Prostate gland (tissue), 2 donors: Measurements from ENCODE around the gene GRN.

Source experiments
- POLR2A ChIP-seq: fragments of 450-650 bp; IDR thresholded peaks from one replicate; pipeline ENCODE4 v1.6.1; 2016; ENCODE audit warnings: antibody characterized with exemption, mild to moderate bottlenecking
- TF ChIP-seq, protein P1 (sequence below), 4 experiments: fragments of 200-600 bp in 2 of 4; fragments of 450-650 bp in 2 of 4; sonication (generic) in 2 of 4; IDR thresholded peaks; 1 replicate in 3 of 4; 2 replicates in 1 of 4; pipeline ENCODE4 v1.5.1; 2016 to 2019; ENCODE audit warnings: antibody characterized with exemption in 4 of 4, mild to moderate bottlenecking in 2 of 4, moderate library complexity in 2 of 4

DNA sequence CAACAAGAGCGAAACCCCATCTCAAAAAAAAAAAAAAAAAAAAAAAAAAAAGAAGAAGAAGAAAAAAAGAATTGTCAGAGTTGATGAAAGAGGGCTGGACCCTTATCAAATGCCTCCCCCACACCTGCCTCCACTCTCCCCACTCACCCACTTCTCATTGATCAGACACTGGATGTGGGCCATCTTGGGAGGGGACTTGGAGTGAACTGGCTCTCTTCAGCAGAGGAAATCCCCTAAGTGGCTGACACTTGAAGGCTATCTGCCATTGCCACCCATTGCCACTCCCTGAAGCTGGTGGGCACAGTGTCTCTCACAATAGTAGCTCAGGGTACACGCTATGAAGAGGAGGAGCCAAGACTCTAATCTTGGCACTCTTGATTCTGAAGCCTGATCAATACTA lies 42.7 kb downstream of the GRN start:
- TF ChIP-seq, protein P1, sequence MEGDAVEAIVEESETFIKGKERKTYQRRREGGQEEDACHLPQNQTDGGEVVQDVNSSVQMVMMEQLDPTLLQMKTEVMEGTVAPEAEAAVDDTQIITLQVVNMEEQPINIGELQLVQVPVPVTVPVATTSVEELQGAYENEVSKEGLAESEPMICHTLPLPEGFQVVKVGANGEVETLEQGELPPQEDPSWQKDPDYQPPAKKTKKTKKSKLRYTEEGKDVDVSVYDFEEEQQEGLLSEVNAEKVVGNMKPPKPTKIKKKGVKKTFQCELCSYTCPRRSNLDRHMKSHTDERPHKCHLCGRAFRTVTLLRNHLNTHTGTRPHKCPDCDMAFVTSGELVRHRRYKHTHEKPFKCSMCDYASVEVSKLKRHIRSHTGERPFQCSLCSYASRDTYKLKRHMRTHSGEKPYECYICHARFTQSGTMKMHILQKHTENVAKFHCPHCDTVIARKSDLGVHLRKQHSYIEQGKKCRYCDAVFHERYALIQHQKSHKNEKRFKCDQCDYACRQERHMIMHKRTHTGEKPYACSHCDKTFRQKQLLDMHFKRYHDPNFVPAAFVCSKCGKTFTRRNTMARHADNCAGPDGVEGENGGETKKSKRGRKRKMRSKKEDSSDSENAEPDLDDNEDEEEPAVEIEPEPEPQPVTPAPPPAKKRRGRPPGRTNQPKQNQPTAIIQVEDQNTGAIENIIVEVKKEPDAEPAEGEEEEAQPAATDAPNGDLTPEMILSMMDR (IDR thresholded peaks at IDR 0.05) = no peak
- TF ChIP-seq POLR2A = no peak
